ENCODE data around the gene S100A14.

GRCh38 chr1:153578490-153578889, 37.6 kb downstream of the S100A14 start:
- TF ChIP-seq CTCF (IDR thresholded peaks at IDR 0.05), result no peak
- TF ChIP-seq ZBTB21 (CRISPR knock-in tag; IDR thresholded peaks at IDR 0.05; ENCODE audit: borderline replicate concordance), result no peak

Measured in WTC11 (cell line).